Measurements from ENCODE around the gene NT5C3B. TPM values are rescaled to one million over a fixed set of nuclear protein-coding genes. Genes with fewer than 3 reads are reported as not detected.

Gene NT5C3B
- total and polyA plus RNA-seq, 3 donors from 2014 or later, result 61.9 to 214 (median 74.3) TPM

DNA sequence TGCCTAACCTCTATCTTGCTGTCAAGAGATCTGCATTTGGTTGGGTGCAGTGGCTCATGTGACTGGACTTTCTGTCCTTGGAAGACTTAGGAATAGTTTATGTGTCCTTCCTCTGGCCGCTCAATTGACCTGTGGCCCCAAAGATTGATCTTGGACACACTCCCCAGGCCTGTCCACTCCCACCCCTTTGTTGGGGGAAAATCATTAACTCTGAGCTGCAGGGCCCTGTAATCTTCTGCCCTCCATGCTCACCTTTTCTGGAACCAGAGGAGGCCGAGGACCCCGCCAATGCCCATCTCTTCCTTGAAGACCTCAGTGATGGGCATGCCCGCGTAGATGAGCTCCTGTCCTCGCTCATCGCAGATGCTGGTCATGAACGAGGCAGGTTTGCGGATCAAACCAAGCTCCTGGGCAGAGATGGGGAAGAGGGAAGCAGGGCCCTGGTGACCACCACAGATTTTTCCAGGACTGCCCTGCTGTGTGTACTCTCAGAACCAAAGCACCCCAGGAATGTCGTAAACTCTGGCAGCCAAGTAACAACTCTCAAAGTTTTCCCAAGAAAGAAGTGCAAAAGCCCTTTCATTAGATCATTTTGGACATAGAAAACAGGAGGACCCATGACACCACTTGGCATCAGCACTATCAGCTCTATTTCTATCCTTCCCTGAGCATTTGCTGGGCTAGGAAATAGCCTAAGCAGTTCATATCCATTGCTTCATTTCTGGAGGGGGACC, 37.7 kb upstream of the NT5C3B start:
- WGBS, 2 donors, result 96 to 98% methylated on average over 10 of the region's 10 CpGs
- no peaks in the 10 kb centered on the region for H3K36me3 ChIP-seq (ENCODE audit: low read depth, missing control alignments)

DNA sequence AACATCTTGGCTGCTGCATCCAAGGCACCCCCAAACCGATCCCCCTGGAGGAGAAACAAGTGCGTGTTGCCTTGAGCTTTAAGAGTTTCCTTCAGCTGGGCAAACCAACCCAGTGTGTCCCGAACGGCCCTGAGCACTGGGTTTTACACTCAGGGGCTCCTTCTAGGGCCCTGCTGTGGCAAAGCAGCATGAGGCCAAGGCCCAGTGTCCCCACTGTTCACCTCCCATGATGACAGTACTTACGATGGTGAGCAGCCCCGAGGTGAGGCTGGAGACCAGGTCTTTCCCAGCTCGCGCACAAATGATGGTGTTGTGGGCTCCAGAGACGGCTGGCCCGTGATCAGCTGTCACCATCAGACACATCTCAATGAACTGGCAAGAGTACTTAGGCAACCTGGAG, 35.8 kb upstream of the NT5C3B start:
- H3K36me3 ChIP-seq (ENCODE audit: low read depth, missing control alignments), result no peaks in the 10 kb centered on the region
- intact Hi-C loops (cut with DNase I; ENCODE audit: low total_unique reads), result no loop called here
- no peak overlapping the region for H3K4me3 ChIP-seq
- H3K27me3 ChIP-seq, result no peaks in the 10 kb centered on the region
- H3K9me3 ChIP-seq, result no peaks in the 10 kb centered on the region
- no peak overlapping the region for H3K27ac ChIP-seq
- TF ChIP-seq POLR2A (IDR thresholded peaks at IDR 0.05), result no peak
- DNase-seq, result no peak
- no peaks in the 10 kb centered on the region for H3K4me1 ChIP-seq
- 91 to 92% methylated on average over 10 of the region's 10 CpGs for WGBS, 2 donors

More for the DNA sequence above, 37.7 kb upstream of the NT5C3B start:
- Histone ChIP-seq H3K27ac (no peak overlapping the region), H3K27me3 (no peaks in the 10 kb centered on the region), H3K9me3 (no peaks in the 10 kb centered on the region), H3K4me1 (no peaks in the 10 kb centered on the region), H3K4me3 (no peak overlapping the region)
- intact Hi-C loops (cut with DNase I; ENCODE audit: low total_unique reads), result no loop called here
- TF ChIP-seq, protein P1, sequence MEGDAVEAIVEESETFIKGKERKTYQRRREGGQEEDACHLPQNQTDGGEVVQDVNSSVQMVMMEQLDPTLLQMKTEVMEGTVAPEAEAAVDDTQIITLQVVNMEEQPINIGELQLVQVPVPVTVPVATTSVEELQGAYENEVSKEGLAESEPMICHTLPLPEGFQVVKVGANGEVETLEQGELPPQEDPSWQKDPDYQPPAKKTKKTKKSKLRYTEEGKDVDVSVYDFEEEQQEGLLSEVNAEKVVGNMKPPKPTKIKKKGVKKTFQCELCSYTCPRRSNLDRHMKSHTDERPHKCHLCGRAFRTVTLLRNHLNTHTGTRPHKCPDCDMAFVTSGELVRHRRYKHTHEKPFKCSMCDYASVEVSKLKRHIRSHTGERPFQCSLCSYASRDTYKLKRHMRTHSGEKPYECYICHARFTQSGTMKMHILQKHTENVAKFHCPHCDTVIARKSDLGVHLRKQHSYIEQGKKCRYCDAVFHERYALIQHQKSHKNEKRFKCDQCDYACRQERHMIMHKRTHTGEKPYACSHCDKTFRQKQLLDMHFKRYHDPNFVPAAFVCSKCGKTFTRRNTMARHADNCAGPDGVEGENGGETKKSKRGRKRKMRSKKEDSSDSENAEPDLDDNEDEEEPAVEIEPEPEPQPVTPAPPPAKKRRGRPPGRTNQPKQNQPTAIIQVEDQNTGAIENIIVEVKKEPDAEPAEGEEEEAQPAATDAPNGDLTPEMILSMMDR (IDR thresholded peaks at IDR 0.05), result no peak
- no peak for TF ChIP-seq POLR2A (IDR thresholded peaks at IDR 0.05)
- DNase-seq, result no peak

DNA sequence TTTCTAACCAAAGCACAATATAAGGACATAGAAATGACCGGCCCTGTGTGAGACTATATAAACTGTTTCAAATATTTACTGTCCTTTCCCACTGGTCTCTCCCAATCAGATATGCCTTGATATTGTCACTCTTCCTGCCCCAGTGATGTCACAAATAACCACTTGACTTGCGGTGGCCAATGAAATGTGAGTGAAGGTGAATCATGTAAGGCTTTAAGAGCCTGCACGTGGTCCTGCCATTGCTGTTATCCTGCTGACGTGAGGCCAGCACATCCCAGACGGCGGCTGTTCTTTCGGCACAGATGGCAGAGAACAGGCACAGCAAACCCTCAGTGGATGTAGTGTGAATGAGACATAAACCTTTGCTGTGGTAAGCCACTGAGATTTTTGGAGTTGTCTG, 34.6 kb upstream of the NT5C3B start:
- no peak for DNase-seq
- intact Hi-C loops (cut with DNase I; ENCODE audit: low total_unique reads), result no loop called here
- H3K4me1 ChIP-seq, result no peaks in the 10 kb centered on the region
- H3K9me3 ChIP-seq, result no peaks in the 10 kb centered on the region
- TF ChIP-seq POLR2A (IDR thresholded peaks at IDR 0.05), result no peak
- TF ChIP-seq, protein P1 (IDR thresholded peaks at IDR 0.05), result no peak
- H3K27ac ChIP-seq, result no peak overlapping the region
- H3K27me3 ChIP-seq, result no peaks in the 10 kb centered on the region
- 84 to 87% methylated on average over 7 of the region's 7 CpGs for WGBS, 2 donors
- no peaks in the 10 kb centered on the region for H3K36me3 ChIP-seq (ENCODE audit: low read depth, missing control alignments)
- H3K4me3 ChIP-seq, result no peak overlapping the region

DNA sequence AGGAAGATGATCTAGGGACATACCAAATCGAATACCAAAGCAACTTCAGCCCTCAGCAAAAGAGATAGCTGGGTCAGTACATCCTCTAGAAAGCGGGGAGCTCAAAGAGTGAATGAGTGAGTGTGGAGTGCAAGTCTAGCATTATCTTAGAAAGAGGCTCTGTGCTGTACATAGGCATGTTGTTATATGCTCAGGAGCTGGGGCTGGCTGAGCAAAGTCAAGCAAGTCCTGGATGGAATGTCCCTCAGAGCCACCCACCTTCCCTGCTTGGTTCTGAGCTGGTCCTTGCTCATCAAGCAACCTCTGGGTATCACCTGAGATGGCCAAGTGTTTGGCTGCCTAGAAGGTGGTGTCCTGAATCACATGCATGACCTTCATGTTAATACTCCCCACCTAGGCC, 34.1 kb upstream of the NT5C3B start:
- no peak for TF ChIP-seq POLR2A (IDR thresholded peaks at IDR 0.05)
- TF ChIP-seq, protein P1 (IDR thresholded peaks at IDR 0.05), result no peak
- no peak overlapping the region for H3K27ac ChIP-seq
- WGBS, 2 donors, result 71 to 81% methylated on average over 2 of the region's 2 CpGs
- intact Hi-C loops (cut with DNase I; ENCODE audit: low total_unique reads), result no loop called here
- H3K27me3 ChIP-seq, result no peaks in the 10 kb centered on the region
- no peaks in the 10 kb centered on the region for H3K9me3 ChIP-seq
- no peak for DNase-seq
- H3K4me1 ChIP-seq, result no peaks in the 10 kb centered on the region
- no peak overlapping the region for H3K4me3 ChIP-seq
- no peaks in the 10 kb centered on the region for H3K36me3 ChIP-seq (ENCODE audit: low read depth, missing control alignments)

DNA sequence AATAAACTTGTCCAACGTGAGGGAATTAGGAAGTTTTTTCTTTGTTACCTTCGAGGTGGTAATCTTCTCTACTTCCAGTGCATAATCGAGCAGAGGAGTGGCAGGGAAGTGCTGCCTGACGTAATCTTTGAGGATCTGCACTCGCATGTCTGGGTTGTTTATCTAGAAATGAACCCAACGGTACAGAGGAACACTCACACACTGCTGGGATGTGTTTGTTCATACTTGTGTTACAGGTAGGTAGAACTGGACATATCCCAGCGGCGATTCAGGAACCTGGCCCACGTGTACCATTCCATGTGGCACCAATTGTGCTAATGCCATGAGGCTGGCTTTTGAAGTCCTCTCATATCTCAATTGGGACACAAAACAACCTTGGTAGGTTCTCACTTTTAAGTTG, 33.4 kb upstream of the NT5C3B start:
- WGBS, 2 donors, result 77 to 79% methylated on average over 9 of the region's 9 CpGs
- no peaks in the 10 kb centered on the region for H3K27me3 ChIP-seq
- TF ChIP-seq, protein P1 (IDR thresholded peaks at IDR 0.05), result no peak
- no peak for TF ChIP-seq POLR2A (IDR thresholded peaks at IDR 0.05)
- H3K27ac ChIP-seq, result no peak overlapping the region
- intact Hi-C loops (cut with DNase I; ENCODE audit: low total_unique reads), result no loop called here
- H3K4me3 ChIP-seq, result no peak overlapping the region
- no peaks in the 10 kb centered on the region for H3K9me3 ChIP-seq
- no peaks in the 10 kb centered on the region for H3K4me1 ChIP-seq
- no peaks in the 10 kb centered on the region for H3K36me3 ChIP-seq (ENCODE audit: low read depth, missing control alignments)
- no peak for DNase-seq
